DMS114 treated with DMSO at 0.1 percent for 48 hours (cell line): ENCODE data around the gene M6PR.
"Not testable (repeated sequence)": the region's sequence is repeated elsewhere in the genome, so short reads cannot be mapped to it uniquely, and the experiment has no call there.

Experiments
- DNase-seq: peaks from one replicate; lab custom pipeline; 2025; ENCODE audit not compliant: unreplicated experiment; lab: John Stamatoyannopoulos, UW

Gene M6PR

DNA sequence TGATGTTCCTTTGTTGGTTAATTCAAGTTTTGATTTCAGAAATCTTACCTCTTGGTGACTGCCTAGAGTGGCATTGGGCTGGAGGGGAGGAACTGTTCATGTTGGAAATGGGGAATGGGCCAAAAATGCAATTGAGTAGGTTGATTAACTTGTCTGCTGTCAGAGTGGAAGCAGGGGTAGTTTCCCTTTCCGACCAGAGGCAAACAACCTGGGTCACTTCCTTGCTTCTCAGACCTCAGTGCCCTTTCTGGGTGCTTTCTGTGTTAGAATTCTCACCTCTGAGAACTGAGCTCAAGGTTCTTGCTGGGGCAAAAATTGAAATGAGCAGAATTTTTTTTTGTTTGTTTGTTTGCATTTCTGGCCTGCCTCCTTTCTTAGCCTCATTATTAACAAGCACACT, 2.3 kb upstream of the M6PR start:
- no peak for DNase-seq

DNA sequence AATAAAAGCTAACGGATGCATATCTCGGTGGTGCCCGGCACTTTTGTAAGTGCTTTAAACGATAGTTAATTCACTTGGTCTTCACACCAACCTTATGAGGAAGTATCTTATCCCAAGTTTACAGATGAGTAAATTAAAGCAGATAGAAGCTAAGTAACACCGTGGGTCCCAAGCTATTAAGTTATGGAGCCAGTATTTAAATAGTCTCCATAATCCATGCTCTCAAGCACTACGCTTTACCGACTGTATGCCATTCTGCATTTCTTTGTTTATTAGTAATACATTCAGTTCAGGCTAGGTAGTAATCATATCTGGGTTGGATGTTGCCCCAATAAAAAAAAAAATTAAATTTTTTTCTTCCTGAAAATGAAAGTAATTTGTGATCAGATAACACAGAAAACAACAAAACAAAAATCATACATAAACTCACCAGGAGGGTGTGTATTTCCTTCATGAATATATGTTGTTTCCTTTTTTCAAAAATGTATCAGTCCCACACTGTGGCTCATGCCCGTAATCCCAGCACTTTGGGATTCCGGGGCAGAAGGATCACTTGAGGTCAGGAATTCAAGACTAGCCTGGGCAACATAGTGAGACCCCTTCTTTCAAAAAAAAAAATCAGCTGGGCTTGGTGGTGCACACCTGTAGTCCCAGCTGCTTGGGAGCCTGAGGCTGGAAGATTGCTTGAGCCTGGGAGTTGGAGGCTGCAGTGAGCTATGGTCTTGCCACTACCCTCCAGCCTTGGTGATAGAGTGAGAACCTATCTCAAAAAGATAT, 1.4 kb upstream of the M6PR start:
- no peak for DNase-seq

DNA sequence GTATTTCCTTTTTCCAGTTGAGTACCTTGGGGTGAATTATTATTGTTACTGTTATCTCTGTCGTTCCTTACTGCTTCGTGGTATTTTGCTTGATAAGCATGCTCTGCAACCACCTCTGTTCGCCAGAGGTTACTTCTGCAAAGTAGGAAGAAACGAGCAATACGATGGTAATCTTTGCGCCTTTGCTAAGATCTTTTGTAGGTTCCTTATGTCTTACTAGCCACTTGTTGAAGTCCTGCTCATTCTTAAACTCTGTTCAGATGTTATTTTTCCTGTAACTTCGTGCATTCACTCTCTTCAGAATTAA, 729 bp upstream of the M6PR start:
- DNase-seq, result no peak

DNA sequence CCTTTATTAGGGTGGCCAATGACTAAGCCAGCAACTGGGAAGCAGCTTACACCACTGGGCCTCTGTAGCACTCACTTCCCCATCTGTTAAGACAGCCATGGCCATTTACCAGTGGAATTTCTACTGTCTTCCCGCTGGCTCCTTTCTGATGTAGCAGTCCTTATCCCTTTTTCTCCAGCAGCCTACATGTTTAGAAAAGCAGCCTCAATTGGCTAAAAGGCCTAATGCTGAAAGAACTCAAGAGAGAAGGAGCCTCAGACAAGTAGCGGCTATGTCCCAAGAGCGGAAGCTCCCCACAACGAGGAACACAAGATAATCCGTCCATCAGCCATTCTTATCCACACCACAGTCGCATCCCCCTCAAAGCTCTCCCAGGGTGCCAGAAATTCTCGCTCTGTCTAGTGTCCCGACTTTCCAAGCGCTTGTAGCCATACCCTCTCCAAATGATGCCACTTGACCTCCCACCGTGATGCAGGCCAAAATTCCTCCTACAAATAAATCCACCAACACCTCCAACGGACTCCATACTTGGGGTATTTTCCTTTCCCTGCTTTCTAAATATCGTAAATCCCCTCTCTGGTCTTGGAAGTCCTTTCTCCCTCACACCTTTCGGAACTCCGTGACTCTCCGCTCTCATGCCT, 624 bp downstream of the M6PR start:
- DNase-seq, result no peak

DNA sequence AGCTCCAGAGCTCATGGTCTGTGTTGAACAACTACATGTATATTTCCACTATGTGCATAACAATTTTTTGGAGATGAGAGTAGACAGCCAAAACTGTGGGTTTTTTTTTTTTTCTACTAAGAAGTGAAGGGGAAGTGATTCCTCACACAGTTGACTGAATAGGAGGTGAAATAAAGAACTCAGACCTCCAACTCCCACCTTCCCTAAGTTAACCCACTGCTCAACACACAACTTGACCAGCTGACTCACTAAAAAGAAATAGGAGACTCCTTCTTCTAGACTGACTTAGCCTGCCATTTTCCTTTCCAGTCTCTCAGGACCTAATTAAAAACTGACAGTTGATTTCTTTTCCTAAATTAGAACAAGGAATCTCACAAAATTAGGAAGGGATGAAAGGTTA, 1.7 kb downstream of the M6PR start:
- no peak for DNase-seq

DNA sequence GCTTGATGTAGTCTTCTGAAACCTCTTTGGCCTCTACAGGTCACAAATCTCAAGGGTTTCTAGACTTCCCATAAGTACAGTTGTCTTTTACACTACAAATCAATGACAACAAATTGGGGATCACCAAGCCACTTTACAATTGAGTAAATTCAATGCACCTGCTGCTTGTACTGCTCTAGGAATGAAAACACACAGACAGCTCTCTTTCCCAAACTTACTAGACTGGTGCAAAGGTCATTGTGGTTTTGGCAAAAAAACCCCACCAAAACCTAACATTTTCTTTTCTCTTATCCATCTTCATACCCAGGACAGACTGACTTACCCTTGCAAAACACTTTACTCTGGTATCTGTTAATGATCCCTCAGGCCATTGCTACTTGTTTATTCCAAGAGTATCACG, 2.7 kb downstream of the M6PR start:
- no peak for DNase-seq

DNA sequence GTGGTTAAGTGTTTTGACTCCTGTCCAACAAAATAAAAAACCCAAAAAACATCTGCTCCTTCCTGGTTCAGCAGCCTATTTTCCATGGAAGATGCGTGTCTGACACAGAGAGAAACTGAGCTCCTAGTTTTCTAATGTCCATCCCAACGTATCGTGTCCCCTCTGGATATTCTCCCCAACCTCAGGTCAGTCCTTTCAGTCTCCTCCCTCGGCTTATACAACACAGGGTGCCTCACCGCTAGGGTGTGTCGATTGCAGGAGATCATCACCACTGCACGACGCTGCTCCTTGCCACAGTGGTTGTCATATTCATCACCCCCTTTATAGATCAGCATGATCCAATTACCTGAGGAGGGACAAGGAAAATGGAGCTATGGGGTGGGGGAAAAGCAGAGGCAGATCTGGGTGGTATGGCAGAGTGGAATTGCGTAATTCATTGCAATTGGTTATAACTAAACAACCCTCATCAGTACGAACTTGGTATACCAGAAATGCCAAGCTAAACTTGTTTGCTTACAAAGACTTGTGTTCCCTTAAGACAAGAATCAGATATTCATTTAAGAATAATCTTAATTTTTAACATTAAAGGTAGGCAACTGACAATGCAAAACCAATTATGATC, 5.8 kb downstream of the M6PR start:
- no peak for DNase-seq

DNA sequence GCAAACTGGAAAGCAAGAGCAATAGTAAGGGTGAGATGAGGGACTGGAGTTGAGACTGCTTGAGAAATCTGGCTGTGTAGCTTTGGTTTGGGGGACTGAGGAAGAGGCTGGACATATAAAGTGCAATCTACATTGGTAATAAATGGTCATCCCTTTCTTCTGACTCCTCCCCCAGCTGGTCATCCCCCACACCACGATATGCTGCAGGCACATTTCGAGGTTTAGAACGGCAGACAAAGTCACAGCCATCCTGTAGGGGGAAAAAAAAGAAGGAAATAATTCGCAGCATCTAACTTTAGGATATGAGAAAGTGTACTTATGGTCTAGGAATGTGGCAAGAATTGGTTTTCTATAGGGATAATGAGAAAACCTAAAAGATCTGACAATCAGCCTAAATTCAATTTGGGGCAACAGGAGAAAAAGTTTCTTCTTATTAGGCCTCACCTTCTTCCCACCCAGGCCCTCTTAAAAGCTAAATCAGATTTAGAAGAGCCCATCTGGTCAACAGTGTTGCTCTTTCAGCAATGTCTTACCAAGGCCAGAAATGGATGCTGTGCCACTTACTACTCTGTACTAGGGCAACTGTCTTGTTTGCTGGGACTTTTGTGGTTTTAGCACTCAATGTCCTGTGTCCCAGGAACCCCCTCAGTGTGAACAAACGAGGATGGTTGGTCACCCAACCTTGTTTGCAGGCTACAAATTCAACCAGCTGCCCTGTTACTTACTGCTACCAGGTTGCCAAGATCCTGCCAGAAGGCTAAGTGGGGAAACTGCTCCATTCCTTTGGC, 7.6 kb downstream of the M6PR start:
- DNase-seq, result no peak

DNA sequence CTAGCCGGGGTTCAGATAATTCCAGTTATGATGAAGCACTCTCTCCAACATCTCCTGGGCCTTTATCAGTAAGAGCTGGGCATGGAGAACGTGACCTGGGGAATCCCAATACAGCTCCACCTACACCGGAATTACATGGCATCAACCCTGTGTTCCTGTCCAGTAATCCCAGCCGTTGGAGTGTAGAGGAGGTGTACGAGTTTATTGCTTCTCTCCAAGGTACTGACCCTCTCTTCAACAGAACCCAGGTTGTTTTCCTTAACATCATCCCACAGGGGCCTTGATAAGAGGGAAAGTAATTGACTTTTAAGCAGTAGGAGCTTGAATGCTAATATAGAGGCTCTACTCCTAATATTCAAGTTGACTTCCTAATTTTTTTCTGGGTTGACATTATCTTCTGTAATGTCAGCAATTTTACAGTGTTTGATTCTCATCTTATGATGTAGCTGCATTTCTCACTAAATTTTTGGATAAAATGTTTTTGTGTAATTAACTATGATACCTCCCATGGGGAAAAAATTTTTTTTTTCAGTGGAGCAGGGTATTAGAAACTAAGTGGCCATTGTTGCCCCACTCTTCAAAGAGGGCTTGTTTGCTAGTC, 11.5 kb downstream of the M6PR start:
- DNase-seq, result not testable (repeated sequence)

DNA sequence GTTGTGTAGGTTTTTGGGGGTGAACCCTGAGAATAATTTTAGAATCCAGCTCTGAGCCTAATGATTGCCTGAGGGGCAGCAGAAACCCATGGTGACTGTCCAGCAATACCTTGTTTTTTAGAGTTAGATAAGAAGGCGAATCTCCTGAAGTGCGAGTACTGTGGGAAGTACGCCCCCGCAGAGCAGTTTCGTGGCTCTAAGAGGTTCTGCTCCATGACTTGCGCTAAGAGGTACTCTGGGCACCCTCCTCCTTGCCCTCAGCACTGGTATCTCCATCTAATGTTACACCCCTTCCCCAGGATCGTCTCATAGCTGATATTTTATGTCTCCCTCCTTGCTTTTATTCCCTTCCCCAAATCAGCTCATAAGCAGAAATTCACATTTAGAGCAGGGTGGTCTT, 12.7 kb downstream of the M6PR start:
- DNase-seq, result no peak

DNA sequence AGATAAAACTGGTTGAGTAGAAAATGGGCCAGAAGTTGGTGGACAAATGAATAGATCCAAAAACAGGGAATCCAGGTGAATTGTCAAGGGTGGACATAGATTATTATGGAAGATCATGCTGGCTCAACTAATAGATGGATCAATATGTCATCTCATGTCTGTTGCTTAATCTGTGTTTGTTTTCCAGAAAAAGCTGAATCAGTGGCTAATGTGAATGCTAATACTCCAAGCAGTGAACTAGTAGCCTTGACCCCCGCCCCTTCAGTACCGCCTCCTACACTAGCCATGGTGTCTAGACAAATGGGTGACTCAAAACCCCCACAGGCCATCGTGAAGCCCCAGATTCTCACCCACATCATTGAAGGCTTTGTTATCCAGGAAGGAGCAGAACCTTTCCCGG, 15.4 kb downstream of the M6PR start:
- not testable (repeated sequence) for DNase-seq

DNA sequence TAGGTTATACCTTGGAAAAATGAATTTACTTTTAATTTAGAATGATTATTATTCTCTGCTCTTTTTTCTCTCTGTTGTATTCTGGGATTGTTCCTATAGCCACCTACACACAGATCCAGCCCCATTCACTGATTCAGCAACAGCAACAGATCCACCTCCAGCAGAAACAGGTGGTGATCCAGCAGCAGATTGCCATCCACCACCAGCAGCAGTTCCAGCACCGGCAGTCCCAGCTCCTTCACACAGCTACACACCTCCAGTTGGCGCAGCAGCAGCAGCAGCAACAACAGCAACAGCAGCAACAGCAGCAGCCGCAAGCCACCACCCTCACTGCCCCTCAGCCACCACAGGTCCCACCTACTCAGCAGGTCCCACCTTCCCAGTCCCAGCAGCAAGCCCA, 17.0 kb downstream of the M6PR start:
- DNase-seq, result not testable (repeated sequence)

DNA sequence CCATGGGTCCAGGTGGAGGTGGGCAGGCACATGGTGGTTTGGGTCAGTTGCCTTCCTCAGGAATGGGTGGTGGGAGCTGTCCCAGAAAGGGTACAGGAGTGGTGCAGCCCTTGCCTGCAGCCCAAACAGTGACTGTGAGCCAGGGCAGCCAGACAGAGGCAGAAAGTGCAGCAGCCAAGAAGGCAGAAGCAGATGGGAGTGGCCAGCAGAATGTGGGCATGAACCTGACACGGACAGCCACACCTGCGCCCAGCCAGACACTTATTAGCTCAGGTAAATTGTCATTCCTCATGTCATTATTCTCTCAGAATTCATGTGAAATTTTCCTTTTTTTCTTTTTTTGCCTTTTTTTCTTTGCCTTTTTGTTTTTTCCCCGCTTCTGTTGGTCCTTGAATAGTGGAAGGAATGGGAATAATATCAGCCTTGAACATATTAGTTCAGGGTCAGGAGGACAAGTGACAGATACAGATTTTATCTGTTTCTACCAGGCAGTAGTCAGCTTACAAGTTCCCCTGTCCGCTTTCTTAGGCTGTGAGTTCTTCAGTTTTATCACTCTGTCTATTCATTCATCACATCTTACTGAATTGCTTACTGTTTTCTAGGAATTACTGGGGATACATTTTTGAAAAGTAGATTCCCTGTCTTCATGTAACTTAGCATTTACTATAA, 18.7 kb downstream of the M6PR start:
- DNase-seq, result not testable (repeated sequence)

DNA sequence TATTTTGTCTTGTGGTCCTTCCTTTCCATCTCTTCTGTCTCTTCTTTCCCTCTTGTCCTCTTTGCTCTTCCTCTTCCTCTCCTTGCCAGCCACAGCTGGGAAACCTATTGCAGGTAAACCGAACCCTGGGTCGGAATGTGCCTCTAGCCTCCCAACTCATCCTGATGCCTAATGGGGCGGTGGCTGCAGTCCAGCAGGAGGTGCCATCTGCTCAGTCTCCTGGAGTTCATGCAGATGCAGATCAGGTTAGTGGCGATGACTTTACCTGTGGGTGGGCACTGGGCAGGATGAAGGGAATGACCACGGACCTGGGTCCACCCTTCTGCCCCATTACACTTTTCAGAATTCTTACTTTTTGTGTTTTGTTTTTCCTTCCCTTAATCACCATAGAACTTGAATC, 26.9 kb downstream of the M6PR start:
- DNase-seq, result no peak

DNA sequence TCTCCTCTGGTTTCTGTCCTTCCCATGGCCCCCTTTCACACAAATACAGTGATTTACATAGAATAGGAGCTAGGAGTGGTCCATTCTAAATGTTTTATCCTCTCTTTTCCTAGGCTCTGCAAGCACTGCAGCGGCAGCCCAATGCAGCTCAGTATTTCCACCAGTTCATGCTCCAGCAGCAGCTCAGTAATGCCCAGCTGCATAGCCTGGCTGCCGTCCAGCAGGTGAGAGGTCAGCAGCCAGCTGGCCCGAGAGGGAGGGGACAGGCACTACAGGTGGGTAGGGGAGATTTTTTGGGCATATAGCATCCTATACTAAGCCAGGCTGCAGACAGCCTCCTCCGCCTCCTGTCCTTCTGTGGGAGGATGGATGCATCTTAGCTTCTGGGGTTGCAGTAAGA, 29.8 kb downstream of the M6PR start:
- DNase-seq, result not testable (repeated sequence)

DNA sequence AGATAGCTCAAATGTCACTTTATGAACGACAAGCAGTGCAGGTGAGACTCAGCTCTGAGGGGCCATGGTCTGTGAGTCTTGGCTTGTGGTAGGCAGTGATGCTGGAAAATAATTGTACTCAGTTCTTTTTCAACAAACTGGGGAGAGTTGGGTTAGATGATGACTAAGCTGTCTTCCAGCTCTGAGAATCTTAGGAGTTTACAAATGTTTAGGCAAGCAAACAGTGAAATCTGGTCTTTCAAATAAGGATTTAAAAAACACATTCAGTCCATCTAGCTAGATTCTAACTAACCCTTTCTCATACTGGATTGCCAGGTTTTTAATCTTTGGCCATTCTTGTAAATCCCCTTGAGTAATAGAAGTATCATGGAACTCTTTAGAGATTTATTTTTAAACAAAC, 31.7 kb downstream of the M6PR start:
- DNase-seq, result no peak

DNA sequence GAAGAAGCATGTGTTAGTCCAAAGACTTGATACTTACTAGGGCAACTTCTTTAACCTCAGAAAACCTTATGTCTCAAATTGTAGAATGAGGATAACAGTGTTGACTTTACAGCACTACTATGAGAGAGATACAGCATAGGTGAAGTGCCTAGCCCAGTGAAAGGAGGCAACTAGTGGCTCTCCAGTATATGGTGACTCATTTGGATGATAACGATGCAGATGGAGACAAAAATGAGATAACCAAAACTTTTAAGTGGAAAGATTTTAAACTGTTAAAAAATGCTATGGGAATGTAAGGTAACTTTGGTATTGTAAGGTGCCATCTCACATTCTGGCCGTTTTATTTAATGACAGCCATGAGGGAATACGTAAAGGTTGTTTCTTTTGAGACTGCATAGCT, 32.4 kb downstream of the M6PR start:
- no peak for DNase-seq

DNA sequence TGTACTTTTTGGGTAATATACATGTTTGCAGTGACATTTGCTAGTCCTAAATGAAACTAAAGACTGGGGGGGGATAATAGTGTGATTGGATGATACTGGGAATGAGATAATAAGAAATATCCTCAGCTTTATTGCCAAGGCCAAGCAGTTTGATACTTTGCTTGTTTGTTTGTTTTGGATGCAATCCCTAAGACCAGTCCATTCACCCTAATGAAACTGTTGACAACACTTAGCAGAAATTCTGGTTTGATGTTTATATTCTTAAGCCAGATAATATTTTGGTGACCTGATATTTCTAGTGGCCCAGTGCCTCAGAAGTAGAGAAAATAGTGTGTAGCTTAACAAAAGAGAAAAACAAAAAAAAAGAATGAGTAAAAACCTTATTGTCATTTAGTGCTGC, 33.3 kb downstream of the M6PR start:
- no peak for DNase-seq

DNA sequence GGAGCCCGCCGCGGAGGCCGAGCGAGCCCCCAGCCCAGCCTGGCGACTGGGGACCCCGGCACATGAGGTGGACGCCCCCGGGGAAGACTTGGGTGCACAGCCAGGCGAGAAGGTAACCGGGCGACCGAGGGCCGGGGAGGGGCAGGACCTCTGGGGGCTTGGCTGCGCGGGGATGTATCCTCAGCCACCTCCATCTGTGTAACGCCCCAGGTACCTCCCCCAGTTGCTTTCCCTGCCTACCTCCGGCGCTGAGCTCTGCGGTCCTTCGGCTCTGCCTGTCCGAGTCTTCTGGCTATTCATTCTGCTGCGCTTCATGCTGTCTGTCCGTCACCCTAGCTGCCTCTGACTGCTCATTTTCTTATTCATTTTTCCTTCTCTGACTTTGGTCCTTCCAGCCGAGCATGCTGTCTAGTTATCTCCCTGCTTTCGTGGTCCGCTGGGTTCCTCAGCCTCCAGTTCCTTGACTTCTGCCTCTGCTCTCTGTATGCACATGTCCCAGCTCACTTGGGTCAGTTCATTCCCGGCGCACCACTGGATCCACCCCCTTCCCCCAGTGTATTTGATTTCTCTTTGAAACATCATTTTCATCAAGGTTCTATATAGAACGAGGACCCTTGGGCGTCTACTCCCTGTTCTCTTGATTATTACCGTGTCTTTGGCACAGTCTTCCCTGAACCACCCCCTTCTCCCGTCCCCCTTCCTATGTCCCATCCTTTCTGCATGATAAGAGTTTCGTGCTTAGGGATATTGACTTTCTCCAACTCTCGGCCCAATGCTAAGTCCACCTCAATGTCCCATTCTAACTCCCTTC, 34.5 kb downstream of the M6PR start:
- DNase-seq, result peak; percentile 47
